ENCODE data around the gene MYRF. TPM values are rescaled to one million over a fixed set of nuclear protein-coding genes. Genes with fewer than 3 reads are reported as not detected.

The MYRF gene
- total and polyA plus RNA-seq, 2 donors from 2014 or later, result 6.0 to 36.3 TPM

DNA sequence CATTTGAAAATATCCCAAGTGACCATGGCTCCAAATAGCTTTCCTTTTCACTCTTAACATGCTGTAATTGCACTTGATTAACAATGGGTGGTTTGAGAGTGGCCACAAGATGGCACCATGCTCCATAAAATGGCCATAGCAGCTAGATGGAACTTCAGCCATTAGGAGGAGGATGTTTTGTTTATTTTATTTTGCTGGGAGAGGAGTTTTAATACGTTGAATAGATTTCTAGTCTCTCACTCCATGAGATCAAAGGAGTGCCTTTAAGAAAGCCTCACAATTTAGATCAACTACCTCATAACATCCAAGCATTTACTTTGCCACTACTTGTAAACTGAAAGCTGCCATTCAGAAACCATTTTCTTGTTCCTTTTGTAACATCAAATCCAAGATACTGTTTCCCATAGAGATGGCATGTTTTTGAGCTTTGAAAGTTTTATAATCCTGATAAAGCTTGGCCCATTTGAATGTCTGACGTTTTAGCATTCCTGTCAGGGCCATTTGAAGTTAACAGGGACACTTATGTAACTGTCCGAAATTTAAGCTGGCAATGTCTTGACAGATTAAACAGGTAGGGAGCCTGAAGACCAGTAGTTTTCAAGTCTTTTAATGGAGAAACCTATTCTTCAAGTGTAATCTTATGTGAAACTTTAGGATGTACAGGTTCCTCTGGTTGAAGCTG, 45.0 kb downstream of the MYRF start:
- H3K9ac ChIP-seq (ENCODE audit: low read length in 3 of 3), result peak overlapping the region in 1 of 3 donors; percentile 36
- TF ChIP-seq, protein P1, sequence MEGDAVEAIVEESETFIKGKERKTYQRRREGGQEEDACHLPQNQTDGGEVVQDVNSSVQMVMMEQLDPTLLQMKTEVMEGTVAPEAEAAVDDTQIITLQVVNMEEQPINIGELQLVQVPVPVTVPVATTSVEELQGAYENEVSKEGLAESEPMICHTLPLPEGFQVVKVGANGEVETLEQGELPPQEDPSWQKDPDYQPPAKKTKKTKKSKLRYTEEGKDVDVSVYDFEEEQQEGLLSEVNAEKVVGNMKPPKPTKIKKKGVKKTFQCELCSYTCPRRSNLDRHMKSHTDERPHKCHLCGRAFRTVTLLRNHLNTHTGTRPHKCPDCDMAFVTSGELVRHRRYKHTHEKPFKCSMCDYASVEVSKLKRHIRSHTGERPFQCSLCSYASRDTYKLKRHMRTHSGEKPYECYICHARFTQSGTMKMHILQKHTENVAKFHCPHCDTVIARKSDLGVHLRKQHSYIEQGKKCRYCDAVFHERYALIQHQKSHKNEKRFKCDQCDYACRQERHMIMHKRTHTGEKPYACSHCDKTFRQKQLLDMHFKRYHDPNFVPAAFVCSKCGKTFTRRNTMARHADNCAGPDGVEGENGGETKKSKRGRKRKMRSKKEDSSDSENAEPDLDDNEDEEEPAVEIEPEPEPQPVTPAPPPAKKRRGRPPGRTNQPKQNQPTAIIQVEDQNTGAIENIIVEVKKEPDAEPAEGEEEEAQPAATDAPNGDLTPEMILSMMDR (IDR thresholded peaks at IDR 0.05; ENCODE audit: borderline replicate concordance, extremely low read depth, insufficient read depth), result peak; percentile 97
- FAIRE-seq, result peak; percentile 51
- intact Hi-C loops (cut with DNase I), result no loop called here
- peak overlapping the region in 1 of 3 donors; percentile 3 for H3K4me3 ChIP-seq (ENCODE audit: low read length in 3 of 3)
- no peaks in the 10 kb centered on the region for H3K27me3 ChIP-seq (ENCODE audit: control insufficient read depth, insufficient read depth, low read length)
- peaks cover 0 to 11% (median 9%) of the 10 kb centered on the region in 3 donors for H3K4me1 ChIP-seq (ENCODE audit: control insufficient read depth in 2 of 3, insufficient read depth in 2 of 3, low read depth in 1 of 3, low read length in 3 of 3)
- peak in 3 of 5 donors; percentile 80 to 93 (median 91) for DNase-seq
- no peaks in the 10 kb centered on the region for H3K36me3 ChIP-seq (ENCODE audit: control insufficient read depth in 2 of 3, insufficient read depth in 3 of 3, low read length in 3 of 3)
- no peaks in the 10 kb centered on the region for H3K9me3 ChIP-seq (ENCODE audit: control insufficient read depth in 2 of 3, insufficient read depth in 1 of 3, low read length in 3 of 3)
- peak overlapping the region in 1 of 2 donors; percentile 2 for H3K27ac ChIP-seq (ENCODE audit: low read depth in 2 of 2, low read length in 2 of 2)

GRCh38 chr11:61799665-61800284, 47.3 kb downstream of the MYRF start:
- Histone ChIP-seq H3K27ac (ENCODE audit: low read depth in 2 of 2, low read length in 2 of 2) (no peak overlapping the region), H3K4me1 (ENCODE audit: control insufficient read depth in 2 of 3, insufficient read depth in 2 of 3, low read depth in 1 of 3, low read length in 3 of 3) (peaks cover 0 to 6% (median 0%) of the 10 kb centered on the region in 3 donors), H3K36me3 (ENCODE audit: control insufficient read depth in 2 of 3, insufficient read depth in 3 of 3, low read length in 3 of 3) (peaks cover 0 to 5% (median 0%) of the 10 kb centered on the region in 3 donors), H3K4me3 (ENCODE audit: low read length in 3 of 3) (no peak overlapping the region), H3K27me3 (ENCODE audit: control insufficient read depth, insufficient read depth, low read length) (no peaks in the 10 kb centered on the region), H3K9me3 (ENCODE audit: control insufficient read depth in 2 of 3, insufficient read depth in 1 of 3, low read length in 3 of 3) (no peaks in the 10 kb centered on the region), H3K9ac (ENCODE audit: low read length in 3 of 3) (no peak overlapping the region)
- no peak for FAIRE-seq
- TF ChIP-seq, protein P1 (IDR thresholded peaks at IDR 0.05; ENCODE audit: borderline replicate concordance, extremely low read depth, insufficient read depth), result no peak
- no peak for DNase-seq
- intact Hi-C loops (cut with DNase I), result no loop called here

DNA sequence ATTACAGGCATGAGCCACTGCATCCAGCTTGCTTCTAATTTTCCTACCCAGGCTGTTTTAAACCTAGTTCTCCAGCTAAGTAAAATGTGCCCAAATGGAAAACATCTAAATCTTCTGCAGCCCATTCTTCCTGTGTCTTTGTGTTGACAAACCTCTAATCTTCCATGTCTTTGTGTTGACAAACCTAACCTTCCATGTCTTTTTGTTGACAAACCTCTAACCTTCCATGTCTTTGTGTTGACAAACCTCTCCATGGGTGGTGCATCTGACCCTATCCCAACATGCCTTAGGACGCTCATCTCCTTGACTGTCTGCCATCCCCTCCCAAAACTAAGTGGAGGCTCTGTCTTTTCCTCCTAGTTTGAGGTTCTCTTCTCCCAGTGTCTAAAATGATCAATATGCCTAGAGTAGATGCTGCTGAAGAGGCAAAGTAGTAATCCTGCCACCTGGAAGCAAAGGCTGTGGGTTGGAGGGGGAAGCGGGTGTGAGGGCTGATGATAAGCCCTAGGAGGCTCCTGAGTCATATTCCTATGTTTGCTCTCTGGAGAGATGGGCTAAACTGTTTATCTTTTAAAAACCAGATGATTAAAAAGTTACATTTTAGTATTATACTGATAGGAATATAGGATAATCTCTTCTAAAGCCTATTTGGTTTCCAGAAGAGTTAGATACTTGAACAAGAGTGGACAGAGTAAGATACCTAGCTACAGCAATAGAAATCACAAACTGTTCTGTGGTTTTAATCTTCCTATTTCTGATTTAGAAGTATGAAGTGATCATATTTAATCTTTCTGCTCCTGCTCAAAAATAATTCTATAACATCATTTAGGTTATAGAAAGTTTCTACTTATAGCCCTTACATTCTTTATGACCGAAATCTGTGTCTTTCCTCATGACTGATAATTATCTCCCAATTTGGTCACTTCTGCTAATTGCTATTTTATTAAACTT, 48.2 kb downstream of the MYRF start:
- Histone ChIP-seq H3K4me1 (ENCODE audit: control insufficient read depth in 2 of 3, insufficient read depth in 2 of 3, low read depth in 1 of 3, low read length in 3 of 3) (peaks cover 0 to 6% (median 0%) of the 10 kb centered on the region in 3 donors), H3K9ac (ENCODE audit: low read length in 3 of 3) (no peak overlapping the region), H3K36me3 (ENCODE audit: control insufficient read depth in 2 of 3, insufficient read depth in 3 of 3, low read length in 3 of 3) (peaks cover 0 to 5% (median 0%) of the 10 kb centered on the region in 3 donors), H3K9me3 (ENCODE audit: control insufficient read depth in 2 of 3, insufficient read depth in 1 of 3, low read length in 3 of 3) (no peaks in the 10 kb centered on the region), H3K27ac (ENCODE audit: low read depth in 2 of 2, low read length in 2 of 2) (no peak overlapping the region), H3K4me3 (ENCODE audit: low read length in 3 of 3) (no peak overlapping the region), H3K27me3 (ENCODE audit: control insufficient read depth, insufficient read depth, low read length) (no peaks in the 10 kb centered on the region)
- FAIRE-seq, result no peak
- intact Hi-C loops (cut with DNase I), result no loop called here
- TF ChIP-seq, protein P1 (IDR thresholded peaks at IDR 0.05; ENCODE audit: borderline replicate concordance, extremely low read depth, insufficient read depth), result no peak
- DNase-seq, result no peak
